RWPE2 (cell line): ENCODE measurements around the gene CACNA2D2.

Experiments
- ATAC-seq: fragments of 200-7000 bp; cut with Tn5 transposase; 3 replicates; pipeline ENCODE4 v1.9.1; 2021; ENCODE audit warnings: low read depth
- DNase-seq: peaks from one replicate; pipeline ENCODE4 v3.0.0-alpha.2; 2020; ENCODE audit warnings: low spot score
- H3K27ac ChIP-seq: fragments of 450-650 bp; 2 replicates; pipeline ENCODE4 v1.5.1; 2017; ENCODE audit warnings: mild to moderate bottlenecking; ENCODE audit not compliant: poor library complexity, severe bottlenecking
- H3K27me3 ChIP-seq: fragments of 250-450 bp; sonication (Bioruptor Pico); 2 replicates; pipeline ENCODE4 v1.5.1; 2021; ENCODE audit warnings: mild to moderate bottlenecking, moderate library complexity; ENCODE audit not compliant: insufficient read depth, poor library complexity, severe bottlenecking
- H3K36me3 ChIP-seq: fragments of 250-450 bp; sonication (Bioruptor Pico); 2 replicates; pipeline ENCODE4 v1.5.1; 2020; ENCODE audit warnings: low read depth, mild to moderate bottlenecking, moderate library complexity
- H3K4me1 ChIP-seq: fragments of 250-450 bp; sonication (Bioruptor Pico); 2 replicates; pipeline ENCODE4 v1.5.1; 2021; ENCODE audit warnings: mild to moderate bottlenecking, moderate library complexity; ENCODE audit not compliant: insufficient read depth, poor library complexity, severe bottlenecking
- H3K4me3 ChIP-seq: fragments of 250-450 bp; sonication (Bioruptor Pico); 2 replicates; pipeline ENCODE4 v1.5.1; 2021; ENCODE audit warnings: mild to moderate bottlenecking, moderate library complexity; ENCODE audit not compliant: severe bottlenecking
- H3K9me3 ChIP-seq: fragments of 250-450 bp; sonication (Bioruptor Pico); 2 replicates; pipeline ENCODE4 v1.5.1; 2021; ENCODE audit warnings: mild to moderate bottlenecking, moderate library complexity; ENCODE audit not compliant: severe bottlenecking
- TF ChIP-seq, protein P1 (sequence below): fragments of 450-650 bp; IDR thresholded peaks from one replicate; pipeline ENCODE4 v1.5.1; 2017; ENCODE audit warnings: mild to moderate bottlenecking, moderate library complexity; ENCODE audit not compliant: poor library complexity, severe bottlenecking

The CACNA2D2 gene

DNA sequence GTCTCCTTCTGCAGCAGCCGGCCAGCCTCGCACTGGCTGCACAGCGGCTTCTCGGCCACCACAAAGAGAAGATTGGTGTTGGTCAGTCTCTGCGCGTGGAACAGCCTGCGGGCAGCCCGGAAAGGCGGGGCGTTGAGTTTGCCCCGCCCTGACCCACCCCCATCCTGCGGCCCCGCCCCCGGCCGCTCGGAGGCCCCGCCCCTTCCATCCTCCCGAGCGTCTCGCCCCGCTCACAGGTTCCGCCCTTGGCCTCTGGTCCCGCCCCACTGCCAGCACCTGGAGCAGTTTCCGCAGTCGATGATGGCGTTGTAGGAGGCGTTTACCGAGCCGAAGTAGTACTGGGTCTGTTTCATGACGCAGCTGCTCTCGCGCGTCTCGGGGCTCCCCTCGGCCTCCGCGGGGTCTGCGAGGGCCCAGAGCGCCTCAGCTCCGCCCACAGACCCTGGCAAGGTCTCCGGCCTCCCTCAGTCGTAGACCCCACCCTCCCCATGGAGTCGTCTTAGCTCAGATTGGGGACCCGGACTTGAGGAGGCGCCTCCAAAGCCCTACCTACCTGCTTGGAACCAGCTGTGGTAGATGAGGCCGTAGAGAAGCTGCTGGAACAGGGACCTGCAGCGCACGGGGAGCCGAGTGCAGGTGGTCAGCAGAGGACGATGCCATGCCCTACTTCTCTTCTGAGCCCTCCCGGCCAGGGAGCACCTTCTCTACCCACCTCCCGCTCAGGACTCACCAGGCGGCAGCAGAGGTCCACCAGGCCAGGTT, 138.2 kb downstream of the CACNA2D2 start:
- DNase-seq (peak; percentile 92), ATAC-seq (peak; percentile 87)
- H3K4me3 ChIP-seq: peak overlapping the region; percentile 32
- no peak overlapping the region for H3K27ac ChIP-seq
- H3K9me3 ChIP-seq: no peaks in the 10 kb centered on the region
- peaks cover 7% of the 10 kb centered on the region for H3K4me1 ChIP-seq
- no peaks in the 10 kb centered on the region for H3K27me3 ChIP-seq
- H3K36me3 ChIP-seq: no peaks in the 10 kb centered on the region
- TF ChIP-seq, protein P1, sequence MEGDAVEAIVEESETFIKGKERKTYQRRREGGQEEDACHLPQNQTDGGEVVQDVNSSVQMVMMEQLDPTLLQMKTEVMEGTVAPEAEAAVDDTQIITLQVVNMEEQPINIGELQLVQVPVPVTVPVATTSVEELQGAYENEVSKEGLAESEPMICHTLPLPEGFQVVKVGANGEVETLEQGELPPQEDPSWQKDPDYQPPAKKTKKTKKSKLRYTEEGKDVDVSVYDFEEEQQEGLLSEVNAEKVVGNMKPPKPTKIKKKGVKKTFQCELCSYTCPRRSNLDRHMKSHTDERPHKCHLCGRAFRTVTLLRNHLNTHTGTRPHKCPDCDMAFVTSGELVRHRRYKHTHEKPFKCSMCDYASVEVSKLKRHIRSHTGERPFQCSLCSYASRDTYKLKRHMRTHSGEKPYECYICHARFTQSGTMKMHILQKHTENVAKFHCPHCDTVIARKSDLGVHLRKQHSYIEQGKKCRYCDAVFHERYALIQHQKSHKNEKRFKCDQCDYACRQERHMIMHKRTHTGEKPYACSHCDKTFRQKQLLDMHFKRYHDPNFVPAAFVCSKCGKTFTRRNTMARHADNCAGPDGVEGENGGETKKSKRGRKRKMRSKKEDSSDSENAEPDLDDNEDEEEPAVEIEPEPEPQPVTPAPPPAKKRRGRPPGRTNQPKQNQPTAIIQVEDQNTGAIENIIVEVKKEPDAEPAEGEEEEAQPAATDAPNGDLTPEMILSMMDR: no peak

DNA sequence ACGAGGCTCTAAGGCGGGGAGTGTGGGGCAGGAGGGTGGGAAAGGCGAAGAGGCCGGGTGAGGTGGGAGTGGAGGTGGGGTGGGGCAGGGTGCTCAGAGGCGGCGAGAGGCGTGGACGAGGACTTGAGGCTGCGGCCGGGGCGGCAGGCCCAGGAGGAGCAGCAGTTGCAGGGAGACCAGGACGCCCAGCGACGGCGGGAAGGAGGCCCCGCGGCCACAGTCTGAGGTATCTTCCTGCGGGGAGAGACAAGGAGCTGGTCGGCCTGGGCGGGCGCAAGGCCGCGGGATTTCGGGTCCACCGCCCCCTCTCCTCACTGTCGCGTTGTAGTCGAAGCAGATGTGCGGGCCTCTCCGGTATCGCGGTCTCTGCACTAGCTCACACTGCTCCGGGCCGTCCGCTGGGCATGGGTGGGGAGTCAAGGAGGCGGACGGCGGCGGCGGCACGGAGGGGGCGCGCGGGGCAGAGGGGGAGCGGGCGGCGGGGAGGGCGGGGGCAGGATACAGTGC, 138.8 kb downstream of the CACNA2D2 start:
- DNase-seq (no peak), ATAC-seq (peak; percentile 20)
- Histone ChIP-seq H3K36me3 (no peaks in the 10 kb centered on the region), H3K4me3 (peak overlapping the region; percentile 32), H3K9me3 (no peaks in the 10 kb centered on the region), H3K27ac (no peak overlapping the region), H3K4me1 (peaks cover 7% of the 10 kb centered on the region), H3K27me3 (no peaks in the 10 kb centered on the region)
- TF ChIP-seq, protein P1: no peak

DNA sequence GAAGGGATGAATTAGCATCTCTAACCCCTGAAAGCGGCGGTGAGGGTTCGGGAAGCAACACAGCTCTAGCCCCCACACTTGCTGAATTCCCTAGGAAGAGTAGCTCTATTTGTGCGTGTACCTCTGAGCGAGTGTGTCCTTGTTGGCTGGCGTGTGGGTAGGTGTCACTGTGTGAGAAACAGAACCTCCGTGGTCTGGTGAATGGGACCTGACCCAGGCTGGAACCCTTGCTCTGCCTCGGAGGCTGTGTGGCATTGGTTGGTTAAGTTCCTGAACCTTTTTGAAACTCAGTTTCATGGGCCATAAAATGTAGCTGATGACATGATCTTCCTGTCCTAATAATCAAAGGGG, 143.7 kb downstream of the CACNA2D2 start:
- H3K4me3 ChIP-seq: peak overlapping the region; percentile 56
- DNase-seq (no peak), ATAC-seq (no peak)
- H3K36me3 ChIP-seq: peaks cover 20% of the 10 kb centered on the region
- no peaks in the 10 kb centered on the region for H3K27me3 ChIP-seq
- peaks cover 13% of the 10 kb centered on the region for H3K4me1 ChIP-seq
- H3K27ac ChIP-seq: no peak overlapping the region
- TF ChIP-seq, protein P1: no peak
- no peaks in the 10 kb centered on the region for H3K9me3 ChIP-seq

DNA sequence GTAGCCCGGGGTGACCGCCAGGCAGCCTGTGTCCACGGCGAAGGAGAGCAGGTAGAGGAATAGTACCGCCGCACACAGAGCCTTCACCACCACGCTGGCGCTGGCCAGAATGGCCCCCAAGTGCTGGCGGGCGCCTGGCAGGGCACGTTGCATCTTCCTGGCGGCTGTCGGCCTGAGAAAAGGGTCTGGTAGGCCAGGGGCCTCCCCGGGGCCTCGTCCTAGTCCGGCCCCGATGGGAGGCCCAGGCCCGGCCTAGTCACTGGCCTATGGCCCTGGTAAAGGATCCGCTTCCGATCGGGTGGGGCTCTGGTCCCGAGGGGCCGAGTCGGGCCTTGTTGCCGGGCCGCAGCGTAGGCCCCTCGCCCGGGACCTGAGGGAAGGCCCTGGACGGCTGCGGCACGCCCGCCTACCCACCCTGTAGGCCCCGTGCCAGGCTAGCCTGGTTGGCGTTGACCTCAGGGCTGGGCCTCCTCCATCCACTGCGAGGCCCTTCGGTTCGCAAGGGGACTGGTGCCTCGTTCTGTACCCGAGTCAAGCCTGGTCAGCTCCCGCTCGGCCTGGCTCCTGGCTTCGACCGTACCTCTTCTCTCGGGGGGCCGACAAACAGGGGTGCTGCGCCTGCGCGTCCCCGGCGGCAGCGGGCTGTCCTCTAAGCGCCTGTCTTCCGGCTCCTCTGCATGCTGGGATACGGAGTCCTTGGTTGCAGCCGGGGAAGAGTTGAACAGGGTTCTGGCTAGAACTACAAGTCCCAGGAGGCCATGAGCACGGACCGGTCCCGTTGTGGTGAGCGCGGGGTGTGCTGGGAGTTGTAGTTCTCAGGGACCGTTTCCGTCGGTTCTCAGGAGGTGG, 144.3 kb downstream of the CACNA2D2 start, which contains the start of gene TMEM115:
TMEM115 (minus strand) TSS at position 611 of the 849 bp plus-strand sequence; CDS start at position 153, 458 bp downstream.
- TF ChIP-seq, protein P1: no peak
- H3K4me1 ChIP-seq: peaks cover 13% of the 10 kb centered on the region
- ATAC-seq: peak; percentile 98
- peak; percentile 98 for DNase-seq
- peak within 1 kb of the TSS; percentile 56 for H3K4me3 ChIP-seq
- H3K27me3 ChIP-seq: no peaks in the 10 kb centered on the region
- peaks cover 22% of the 10 kb centered on the region for H3K36me3 ChIP-seq
- no peaks in the 10 kb centered on the region for H3K9me3 ChIP-seq
- H3K27ac ChIP-seq: peak within 1 kb of the TSS; percentile 31
